Kidney (tissue), 14 donors: ENCODE measurements around the gene TEDDM1. TPM values are rescaled to one million over a fixed set of nuclear protein-coding genes. Genes with fewer than 3 reads are reported as not detected.

Experiments used
- DNase-seq, 5 donors: peaks; one replicate each; pipeline ENCODE4 v3.0.0-alpha.2; 2013 to 2020
- FAIRE-seq: peaks from 2 replicates; lab custom pipeline; 2012; peaks lifted over from hg19 to GRCh38; lab: Jason Lieb, UNC
- H3K27ac ChIP-seq, 2 donors: one replicate each; pipeline ENCODE4 v1.7.0; 2013; ENCODE audit warnings: low read depth in 2 of 2, low read length in 2 of 2, inconsistent platforms in 1 of 2
- H3K27me3 ChIP-seq: one replicate; pipeline ENCODE4 v1.7.1; 2013; ENCODE audit warnings: low read length, inconsistent platforms; ENCODE audit not compliant: control insufficient read depth, insufficient read depth
- H3K36me3 ChIP-seq, 3 donors: one replicate each; pipeline versions ENCODE4 v1.7.0 to v1.7.1; 2013; ENCODE audit warnings: low read length in 3 of 3, control low read depth in 1 of 3, inconsistent platforms in 1 of 3; ENCODE audit not compliant: insufficient read depth in 3 of 3, control insufficient read depth in 2 of 3
- H3K4me1 ChIP-seq, 3 donors: one replicate each; pipeline versions ENCODE4 v1.7.0 to v1.7.1; 2013; ENCODE audit warnings: low read length in 3 of 3, inconsistent platforms in 1 of 3, low read depth in 1 of 3; ENCODE audit not compliant: control insufficient read depth in 2 of 3, insufficient read depth in 2 of 3
- H3K4me3 ChIP-seq, 3 donors: one replicate each; pipeline versions ENCODE4 v1.7.0 to v1.8.1; 2013; ENCODE audit warnings: low read length in 3 of 3, control low read depth in 1 of 3, inconsistent platforms in 1 of 3
- H3K9ac ChIP-seq, 3 donors: one replicate each; pipeline versions ENCODE4 v1.7.0 to v1.7.1; 2013; ENCODE audit warnings: low read length in 3 of 3, control low read depth in 1 of 3, inconsistent platforms in 1 of 3
- H3K9me3 ChIP-seq, 3 donors: one replicate each; pipeline versions ENCODE4 v1.7.0 to v1.7.1; 2013; ENCODE audit warnings: low read length in 3 of 3, control low read depth in 1 of 3, inconsistent platforms in 1 of 3; ENCODE audit not compliant: control insufficient read depth in 2 of 3, insufficient read depth in 1 of 3
- CTCF ChIP-seq: IDR thresholded peaks from 3 replicates; pipeline ENCODE4 v1.5.1; 2012; ENCODE audit warnings: mild to moderate bottlenecking, moderate library complexity, borderline replicate concordance; ENCODE audit not compliant: insufficient read depth; ENCODE audit errors: extremely low read depth
- intact Hi-C: fragments of 100-400 bp; cut with DNase I; formaldehyde crosslinking; loops from one replicate; pipeline ENCODE4 v1.11.1; 2022
- polyA plus RNA-seq: library from polyadenylated mRNA; stranded (reverse); fragments of 350-450 nt; fragmentation: Illumina TruSeq; extraction: RNeasy Lipid Tissue Mini Kit (QIAGEN cat#74804); gene quantifications from one replicate; pipeline ENCODE4 v1.2.3, GENCODE V29; 2014; ENCODE audit warnings: low read depth, low replicate concordance; ENCODE audit not compliant: insufficient read depth
- total RNA-seq: library from RNA; stranded (reverse); fragmentation: NEBNext Ultra II Directional; extraction: Animal tissue kit (Norgen Biotek cat#: 25700); gene quantifications from one replicate; pipeline ENCODE4 v1.2.1, GENCODE V29; 2021
- donor health status: control.
- donor health status: control.
- donor health status: control.
- donor health status: control.
- donor health status: control.
- donor health status: DM: yes; HTN: yes; CAD: no.
- donor health status: Normal renal cell carcinoma (clear cell type).

TEDDM1 gene
- total and polyA plus RNA-seq, 2 donors from 2014 or later, result not detected

- no peaks in the 10 kb centered on the region for H3K27me3 ChIP-seq
These were observed 30.0 kb upstream of the TEDDM1 start for GRCh38 chr1:182430263-182431068.

GRCh38 chr1:182428043-182428442, 27.6 kb upstream of the TEDDM1 start:
- no peak overlapping the region for H3K4me3 ChIP-seq
- H3K4me1 ChIP-seq, result no peaks in the 10 kb centered on the region
- H3K9me3 ChIP-seq, result no peaks in the 10 kb centered on the region
- H3K36me3 ChIP-seq, result no peaks in the 10 kb centered on the region
- no peak overlapping the region for H3K27ac ChIP-seq
- no peak for TF ChIP-seq CTCF
- DNase-seq (no peak), FAIRE-seq (no peak)
- no peak overlapping the region for H3K9ac ChIP-seq
- intact Hi-C loops, result no loop called here
- no peaks in the 10 kb centered on the region for H3K27me3 ChIP-seq

More at GRCh38 chr1:182430263-182431068, 30.0 kb upstream of the TEDDM1 start:
- Histone ChIP-seq H3K4me3 (no peak overlapping the region), H3K27ac (no peak overlapping the region), H3K36me3 (no peaks in the 10 kb centered on the region), H3K9ac (no peak overlapping the region), H3K9me3 (no peaks in the 10 kb centered on the region), H3K4me1 (no peaks in the 10 kb centered on the region)
- FAIRE-seq (no peak), DNase-seq (no peak)
- intact Hi-C loops, result no loop called here
- TF ChIP-seq CTCF, result no peak

GRCh38 chr1:182426442-182427430, 26.3 kb upstream of the TEDDM1 start:
- no peak for TF ChIP-seq CTCF
- no peaks in the 10 kb centered on the region for H3K9me3 ChIP-seq
- intact Hi-C loops, result no loop called here
- H3K36me3 ChIP-seq, result no peaks in the 10 kb centered on the region
- no peak for DNase-seq
- no peak for FAIRE-seq
- H3K27ac ChIP-seq, result no peak overlapping the region
- no peaks in the 10 kb centered on the region for H3K4me1 ChIP-seq
- no peak overlapping the region for H3K9ac ChIP-seq
- H3K4me3 ChIP-seq, result no peak overlapping the region
- no peaks in the 10 kb centered on the region for H3K27me3 ChIP-seq
